ENCODE measurements around the gene MIOS.

MIOS gene

GRCh38 chr7:7612519-7612918 is 45.8 kb downstream of the MIOS start:
- H3K27ac ChIP-seq = no peak overlapping the region
- TF ChIP-seq, protein P1, sequence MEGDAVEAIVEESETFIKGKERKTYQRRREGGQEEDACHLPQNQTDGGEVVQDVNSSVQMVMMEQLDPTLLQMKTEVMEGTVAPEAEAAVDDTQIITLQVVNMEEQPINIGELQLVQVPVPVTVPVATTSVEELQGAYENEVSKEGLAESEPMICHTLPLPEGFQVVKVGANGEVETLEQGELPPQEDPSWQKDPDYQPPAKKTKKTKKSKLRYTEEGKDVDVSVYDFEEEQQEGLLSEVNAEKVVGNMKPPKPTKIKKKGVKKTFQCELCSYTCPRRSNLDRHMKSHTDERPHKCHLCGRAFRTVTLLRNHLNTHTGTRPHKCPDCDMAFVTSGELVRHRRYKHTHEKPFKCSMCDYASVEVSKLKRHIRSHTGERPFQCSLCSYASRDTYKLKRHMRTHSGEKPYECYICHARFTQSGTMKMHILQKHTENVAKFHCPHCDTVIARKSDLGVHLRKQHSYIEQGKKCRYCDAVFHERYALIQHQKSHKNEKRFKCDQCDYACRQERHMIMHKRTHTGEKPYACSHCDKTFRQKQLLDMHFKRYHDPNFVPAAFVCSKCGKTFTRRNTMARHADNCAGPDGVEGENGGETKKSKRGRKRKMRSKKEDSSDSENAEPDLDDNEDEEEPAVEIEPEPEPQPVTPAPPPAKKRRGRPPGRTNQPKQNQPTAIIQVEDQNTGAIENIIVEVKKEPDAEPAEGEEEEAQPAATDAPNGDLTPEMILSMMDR (conservative IDR thresholded peaks at IDR 0.05) = no peak

- TF ChIP-seq, protein P1 (conservative IDR thresholded peaks at IDR 0.05) = no peak
Measured at GRCh38 chr7:7613210-7613609, 46.5 kb downstream of the MIOS start.

GRCh38 chr7:7614018-7614741 is 47.5 kb downstream of the MIOS start:
- TF ChIP-seq, protein P1 (conservative IDR thresholded peaks at IDR 0.05) = no peak
- H3K27ac ChIP-seq = no peak overlapping the region

More at GRCh38 chr7:7613210-7613609, 46.5 kb downstream of the MIOS start:
- no peak overlapping the region for H3K27ac ChIP-seq

- H3K27ac ChIP-seq = no peak overlapping the region
- TF ChIP-seq, protein P1 (conservative IDR thresholded peaks at IDR 0.05) = no peak
Measured at GRCh38 chr7:7617550-7617949, 50.9 kb downstream of the MIOS start.

- TF ChIP-seq, protein P1 (conservative IDR thresholded peaks at IDR 0.05) = no peak
Measured at GRCh38 chr7:7618410-7618809, 51.7 kb downstream of the MIOS start.

DNA sequence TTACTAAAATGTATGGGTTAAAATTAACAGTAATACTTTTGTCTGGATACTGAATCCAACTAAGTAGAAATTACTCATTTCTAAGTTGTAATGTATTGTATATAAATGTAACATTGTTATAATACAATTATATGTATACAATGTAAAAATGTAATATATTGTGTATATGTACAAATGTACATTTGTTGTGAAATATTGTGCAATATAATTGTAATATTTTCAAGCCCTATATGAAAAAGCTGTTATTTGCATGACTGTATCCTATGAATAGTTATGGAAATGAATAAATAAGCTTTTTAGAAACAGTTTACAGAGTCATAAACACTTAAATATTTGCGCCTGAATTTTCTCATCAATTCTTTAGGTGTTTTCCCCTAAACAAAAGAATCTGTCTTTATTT is 53.6 kb downstream of the MIOS start:
- TF ChIP-seq, protein P1 (conservative IDR thresholded peaks at IDR 0.05) = no peak
- H3K27ac ChIP-seq = no peak overlapping the region

More at GRCh38 chr7:7618410-7618809, 51.7 kb downstream of the MIOS start:
- no peak overlapping the region for H3K27ac ChIP-seq

GRCh38 chr7:7620644-7621210 is 54.0 kb downstream of the MIOS start:
- no peak overlapping the region for H3K27ac ChIP-seq
- TF ChIP-seq, protein P1 (conservative IDR thresholded peaks at IDR 0.05) = no peak

Data from VCaP (cell line).